ENCODE results near the gene ZNF618.

ZNF618 gene

GRCh38 chr9:113915817-113916434 lies 39.8 kb downstream of the ZNF618 start:
- no peak for DNase-seq (ENCODE audit: low spot score)
- no peak for TF ChIP-seq CTCF (IDR thresholded peaks at IDR 0.05; ENCODE audit: extremely low read depth, missing control alignments)

GRCh38 chr9:113916931-113917330 lies 40.8 kb downstream of the ZNF618 start:
- no peak for TF ChIP-seq CTCF (IDR thresholded peaks at IDR 0.05; ENCODE audit: extremely low read depth, missing control alignments)
- no peak for DNase-seq (ENCODE audit: low spot score)

GRCh38 chr9:113918697-113919350 lies 42.7 kb downstream of the ZNF618 start:
- no peak for TF ChIP-seq CTCF (IDR thresholded peaks at IDR 0.05; ENCODE audit: extremely low read depth, missing control alignments)
- DNase-seq (ENCODE audit: low spot score): no peak

DNA sequence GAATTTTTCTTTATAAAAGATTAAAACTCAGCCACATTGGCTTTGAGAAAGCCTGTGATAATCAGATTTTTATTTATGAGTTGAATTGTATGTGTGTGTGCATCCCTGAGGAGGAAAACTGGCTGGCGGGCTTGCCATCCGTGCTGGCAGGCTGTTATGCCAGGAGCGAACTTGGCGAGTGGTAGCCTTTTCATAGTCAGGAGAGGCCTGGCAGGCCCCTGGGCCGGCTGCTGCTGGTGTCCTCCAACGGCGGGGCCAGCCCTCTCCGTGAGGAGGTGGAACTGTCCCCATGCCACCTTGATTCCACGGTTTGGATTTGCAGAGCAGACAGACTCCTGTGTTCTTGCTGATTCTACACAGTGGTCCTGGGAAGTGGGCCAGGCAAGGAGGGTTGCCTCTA lies 43.3 kb downstream of the ZNF618 start:
- DNase-seq (ENCODE audit: low spot score): no peak

GRCh38 chr9:113919871-113920270 lies 43.8 kb downstream of the ZNF618 start:
- no peak for DNase-seq (ENCODE audit: low spot score)
- no peak for TF ChIP-seq CTCF (IDR thresholded peaks at IDR 0.05; ENCODE audit: extremely low read depth, missing control alignments)

More for the DNA sequence above, 43.3 kb downstream of the ZNF618 start:
- no peak for TF ChIP-seq CTCF (IDR thresholded peaks at IDR 0.05; ENCODE audit: extremely low read depth, missing control alignments)

DNA sequence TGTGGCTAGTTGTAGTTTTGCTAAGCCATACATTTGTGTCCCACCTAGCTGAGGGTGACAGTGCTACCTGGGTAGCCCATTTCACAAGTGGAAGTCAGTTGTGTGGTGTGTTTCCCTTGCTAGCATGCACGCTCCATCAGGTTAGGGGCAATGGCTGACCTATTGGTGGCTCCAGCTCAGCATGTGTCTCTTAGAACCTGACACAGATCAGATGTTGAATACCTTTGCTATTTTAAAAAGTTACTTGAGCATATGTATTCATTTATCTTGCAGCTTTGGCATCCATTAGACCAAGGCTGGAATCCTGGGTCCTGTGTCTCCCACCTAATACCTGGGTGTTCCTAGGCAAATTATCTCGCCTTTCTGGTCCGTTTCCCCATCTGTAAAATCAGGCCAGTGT lies 44.8 kb downstream of the ZNF618 start:
- no peak for TF ChIP-seq CTCF (IDR thresholded peaks at IDR 0.05; ENCODE audit: extremely low read depth, missing control alignments)

DNA sequence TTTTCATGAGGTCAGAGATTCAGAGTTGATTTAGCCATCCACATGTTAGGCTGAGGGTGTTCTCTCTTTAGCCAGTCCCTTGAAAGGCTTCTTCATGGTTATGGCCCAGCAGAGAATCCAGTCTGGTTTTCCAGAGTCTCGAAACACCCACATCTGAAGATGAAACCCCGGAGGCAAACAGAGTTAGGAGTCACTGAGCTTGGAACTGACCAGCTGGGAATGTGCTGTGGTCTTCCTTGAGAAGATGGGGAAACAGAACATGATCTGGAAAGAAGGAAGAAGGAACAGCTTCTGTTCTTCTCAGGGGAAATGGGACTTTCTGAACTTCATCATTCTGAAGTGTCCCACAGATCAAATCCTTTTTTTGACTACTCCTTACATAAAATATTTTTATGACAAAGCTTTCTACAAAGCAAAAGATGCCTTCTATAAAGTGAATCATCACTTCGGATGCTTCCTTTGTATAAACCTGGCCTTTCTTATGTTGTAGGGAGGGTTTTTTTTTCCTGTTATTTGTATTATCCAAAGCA lies 45.4 kb downstream of the ZNF618 start:
- TF ChIP-seq CTCF (IDR thresholded peaks at IDR 0.05; ENCODE audit: extremely low read depth, missing control alignments): no peak
- DNase-seq (ENCODE audit: low spot score): no peak

More for the DNA sequence above, 44.8 kb downstream of the ZNF618 start:
- DNase-seq (ENCODE audit: low spot score): no peak

Data from GM20000 (cell line).